Upper lobe of left lung (tissue), 4 donors: ENCODE measurements around the gene TMEM95.

Experiments used
- EP300 ChIP-seq, 4 donors: sonication (generic); formaldehyde crosslinking; IDR thresholded peaks; one replicate each; pipeline ENCODE4 v1.5.1; 2017; ENCODE audit warnings: antibody characterized with exemption in 4 of 4, control low read depth in 2 of 4
- POLR2A ChIP-seq, 4 donors: fragments of 450-650 bp; IDR thresholded peaks; one replicate each; pipeline ENCODE4 v1.5.1; 2016 to 2017; ENCODE audit warnings: antibody characterized with exemption in 4 of 4, mild to moderate bottlenecking in 2 of 4
- POLR2AphosphoS5 ChIP-seq, 2 donors: sonication (generic); formaldehyde crosslinking; IDR thresholded peaks; one replicate each; pipeline ENCODE4 v1.5.1; 2017; ENCODE audit warnings: antibody characterized with exemption in 2 of 2

DNA sequence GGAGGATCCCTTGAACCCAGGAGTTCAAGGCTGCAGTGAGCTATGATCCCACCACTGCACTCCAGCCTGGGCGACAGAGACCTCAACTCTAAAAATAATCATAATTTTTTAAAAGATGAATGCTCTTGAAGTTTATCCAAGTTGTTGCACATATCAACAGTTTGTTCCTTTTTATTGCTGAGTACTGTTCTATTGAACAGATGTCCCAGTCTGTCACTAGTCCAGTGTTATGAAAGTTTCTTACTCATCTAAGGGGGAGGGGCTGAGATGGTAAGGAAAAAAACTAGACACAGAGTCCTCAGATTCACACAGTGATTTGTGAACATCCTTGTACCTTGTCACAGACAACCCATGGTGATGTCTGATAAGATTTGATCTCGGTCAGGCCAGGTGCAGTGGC, 14.8 kb upstream of the TMEM95 start:
- no peak for TF ChIP-seq EP300 (IDR thresholded peaks at IDR 0.05)
- TF ChIP-seq POLR2AphosphoS5 (IDR thresholded peaks at IDR 0.05): no peak
- TF ChIP-seq POLR2A (IDR thresholded peaks at IDR 0.05): no peak
